GM23248 (cell line): Measurements from ENCODE around the gene MXRA5.

ENCODE experiments used
- EZH2 ChIP-seq: fragments of 200-600 bp; sonication (generic); IDR thresholded peaks from 2 replicates; pipeline ENCODE4 v1.6.1; 2018; ENCODE audit warnings: antibody characterized with exemption, mild to moderate bottlenecking; ENCODE audit not compliant: insufficient read depth, poor library complexity, severe bottlenecking
- EZH2phosphoT487 ChIP-seq: fragments of 200-600 bp; sonication (generic); IDR thresholded peaks from 2 replicates; pipeline ENCODE4 v1.6.1; 2018; ENCODE audit warnings: antibody characterized with exemption, moderate library complexity, mild to moderate bottlenecking, low read depth; ENCODE audit not compliant: insufficient read depth

DNA sequence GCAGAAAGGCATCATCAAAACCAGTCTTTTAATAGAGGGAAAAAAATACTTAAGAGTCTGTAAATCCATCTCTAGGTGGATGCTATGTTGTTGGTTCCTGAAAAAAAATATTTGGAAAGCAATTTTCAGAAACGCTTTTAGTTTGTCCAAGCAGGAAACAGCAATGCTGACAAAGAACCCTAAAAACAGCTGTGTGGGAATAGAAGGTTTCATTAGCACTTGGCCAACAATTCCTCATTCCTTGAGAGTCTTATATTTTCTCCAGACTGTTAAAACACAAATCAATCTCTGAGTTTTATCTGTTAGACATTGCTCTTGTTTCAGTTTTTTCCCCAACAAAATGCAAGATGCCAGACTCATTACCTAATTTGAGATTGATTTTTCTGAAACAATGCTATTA is 6.4 kb downstream of the MXRA5 start:
- TF ChIP-seq EZH2 (no peak), EZH2phosphoT487 (no peak)
